HepG2 (cell line): ENCODE data around the gene NLRC5. TPM values are rescaled to one million over a fixed set of nuclear protein-coding genes. Genes with fewer than 3 reads are reported as not detected.

ENCODE experiments used
- ATAC-seq: fragments of 200-7000 bp; cut with Tn5 transposase; 3 replicates; pipeline ENCODE4 v1.9.1; 2020; ENCODE audit warnings: mild to moderate bottlenecking, moderate library complexity
- BruUV-seq: library from RNA; stranded (reverse); fragments of 400-500 nt; replicated peaks from 2 replicates; lab custom pipeline; 2021; lab: Mats Ljungman, UMichigan
- CTCF ChIA-PET: fragments of 300-600 bp; formaldehyde crosslinking; extraction: SDS; loops from one replicate; lab custom pipeline; 2021; ENCODE audit warnings: low total read pairs, inconsistent platforms, low intra/inter-chr PET ratio; lab: Yijun Ruan, JAX
- POLR2A ChIA-PET: fragments of 350-600 bp; sonication (Branson Sonifier 250); formaldehyde crosslinking; loops from one replicate; lab custom pipeline; 2020; ENCODE audit warnings: antibody characterized with exemption, inconsistent platforms; lab: Yijun Ruan, JAX
- DNase-seq: peaks from one replicate; pipeline ENCODE4 v3.0.0-alpha.2; 2015; ENCODE audit warnings: low spot score
- FAIRE-seq: peaks from 3 replicates; lab custom pipeline; 2011; peaks lifted over from hg19 to GRCh38; lab: Jason Lieb, UNC
- H2AFZ ChIP-seq: one replicate; pipeline ENCODE4 v1.6.1; 2011; ENCODE audit warnings: low read length, inconsistent platforms
- H3K27ac ChIP-seq: fragments of 300-600 bp; 3 replicates; pipeline ENCODE4 v1.8.0; 2011; ENCODE audit warnings: mixed run types, mild to moderate bottlenecking, mixed read lengths, low read length, inconsistent platforms; ENCODE audit not compliant: insufficient read depth; ENCODE audit errors: extremely low read length
- H3K27me3 ChIP-seq, 2 experiments: fragments of 200-600 bp in 1 of 2; 2 replicates in 1 of 2; 3 replicates in 1 of 2; pipeline versions ENCODE4 v1.6.0 to v1.8.0; 2011; ENCODE audit warnings: low read length in 2 of 2, mild to moderate bottlenecking in 2 of 2, moderate library complexity in 2 of 2, inconsistent platforms in 1 of 2; ENCODE audit not compliant: insufficient read depth in 2 of 2, control insufficient read depth in 1 of 2
- H3K36me3 ChIP-seq, 2 experiments: fragments of 200-600 bp in 1 of 2; replicated peaks in 1 of 2; 2 replicates in 1 of 2; 3 replicates in 1 of 2; pipeline versions ENCODE4 v1.5.1 to v1.8.0; 2011; ENCODE audit warnings: low read length in 2 of 2, inconsistent platforms in 1 of 2; ENCODE audit not compliant: insufficient read depth in 2 of 2, control insufficient read depth in 1 of 2
- H3K4me1 ChIP-seq: 2 replicates; pipeline ENCODE4 v1.5.1; 2012; ENCODE audit warnings: low read length, inconsistent platforms; ENCODE audit not compliant: insufficient read depth
- H3K4me2 ChIP-seq: 2 replicates; pipeline ENCODE4 v1.6.0; 2011; ENCODE audit warnings: low read depth, low read length, inconsistent platforms
- H3K4me3 ChIP-seq, 3 experiments: fragments of 200-600 bp in 1 of 3; sonication (generic), shearing (Covaris generic) in 1 of 3; replicated peaks in 1 of 3; 2 replicates each; pipeline ENCODE4 v1.5.1; 2011 to 2016; ENCODE audit warnings: low read length in 3 of 3, inconsistent platforms in 2 of 3, low read depth in 2 of 3, mild to moderate bottlenecking in 2 of 3, control low read depth in 1 of 3, mixed read lengths in 1 of 3; ENCODE audit not compliant: insufficient read depth in 1 of 3
- H3K79me2 ChIP-seq: one replicate; pipeline ENCODE4 v1.6.1; 2011; ENCODE audit warnings: low read length, inconsistent platforms; ENCODE audit not compliant: insufficient read depth
- H3K9ac ChIP-seq: 2 replicates; pipeline ENCODE4 v1.6.0; 2011; ENCODE audit warnings: mild to moderate bottlenecking, low read depth, low read length, inconsistent platforms; ENCODE audit not compliant: insufficient read depth
- H3K9me3 ChIP-seq: 2 replicates; pipeline ENCODE4 v1.5.1; 2012; ENCODE audit warnings: mild to moderate bottlenecking, low read length
- H4K20me1 ChIP-seq: 2 replicates; pipeline ENCODE4 v1.6.0; 2011; ENCODE audit warnings: inconsistent platforms, mild to moderate bottlenecking, low read length, moderate library complexity; ENCODE audit not compliant: insufficient read depth
- CREB1 ChIP-seq, 2 experiments: fragments of 450-650 bp in 1 of 2; IDR thresholded peaks; 2 replicates each; pipeline ENCODE4 v1.6.1; 2016 to 2017; ENCODE audit warnings: control low read depth in 1 of 2, mild to moderate bottlenecking in 1 of 2, missing compliant biosample characterization in 1 of 2, missing genetic modification characterization in 1 of 2
- MTERF4 ChIP-seq: sonication (generic); formaldehyde crosslinking; IDR thresholded peaks from 2 replicates; pipeline ENCODE4 v1.8.0; 2023; ENCODE audit warnings: mild to moderate bottlenecking, missing genetic modification reagents
- NFIC ChIP-seq: IDR thresholded peaks from 2 replicates; pipeline ENCODE4 v1.6.1; 2012; ENCODE audit warnings: mild to moderate bottlenecking, low read length, inconsistent platforms
- TAF15 ChIP-seq: fragments of 200-400 bp; formaldehyde crosslinking; IDR thresholded peaks from one replicate; pipeline ENCODE4 v1.6.1; 2018; ENCODE audit warnings: mild to moderate bottlenecking, low read depth, low read length; ENCODE audit not compliant: poor library complexity, severe bottlenecking
- TCF12 ChIP-seq, 2 experiments: fragments of 450-650 bp in 1 of 2; sonication (generic) in 1 of 2; formaldehyde crosslinking in 1 of 2; IDR thresholded peaks; 2 replicates each; pipeline versions ENCODE4 v1.6.1 to v1.8.0; 2017 to 2022; ENCODE audit warnings: antibody characterized with exemption in 1 of 2, mild to moderate bottlenecking in 1 of 2, missing genetic modification reagents in 1 of 2, moderate library complexity in 1 of 2
- ZBTB33 ChIP-seq: sonication (generic); formaldehyde crosslinking; IDR thresholded peaks from 2 replicates; pipeline ENCODE4 v1.4.0; 2020; ENCODE audit warnings: missing genetic modification reagents
- ZNF615 ChIP-seq: sonication (generic); formaldehyde crosslinking; IDR thresholded peaks from 2 replicates; pipeline ENCODE4 v1.5.0; 2020; ENCODE audit warnings: mild to moderate bottlenecking, missing genetic modification reagents, borderline replicate concordance
- ZNF766 ChIP-seq: sonication (generic); formaldehyde crosslinking; IDR thresholded peaks from 2 replicates; pipeline ENCODE4 v1.5.0; 2020; ENCODE audit warnings: missing genetic modification reagents, borderline replicate concordance
- ZNF772 ChIP-seq: sonication (generic); formaldehyde crosslinking; IDR thresholded peaks from 2 replicates; pipeline ENCODE4 v1.5.0; 2020; ENCODE audit warnings: mild to moderate bottlenecking, missing genetic modification reagents
- WGBS: methylation state at CpG from one replicate; pipeline ENCODE4 v1.1.6; 2017; ENCODE audit warnings: low lambda C conversion rate; 5-methylcytosine and 5-hydroxymethylcytosine counted together
- in situ Hi-C: cut with HindIII; loops from 2 replicates; pipeline ENCODE4 v1.10.0; 2017; ENCODE audit warnings: low pct_unique_long_range_greater_than_20kb; ENCODE audit not compliant: extremely low pct_ligation_motif_present
- intact Hi-C: fragments of 100-400 bp; cut with micrococcal nuclease; formaldehyde crosslinking; loops from one replicate; pipeline ENCODE4 v1.10.0; 2022; ENCODE audit not compliant: unreplicated experiment
- polyA plus RNA-seq, 8 experiments: library from polyadenylated mRNA; depleted of rRNA in 3 of 8; stranded (reverse) in 7 of 8; unstranded in 1 of 8; fragments of >200 nt; fragmentation: Illumina TruSeq in 4 of 8; extraction: Trizol in 4 of 8; gene quantifications; 2 replicates each; pipeline versions ENCODE4 v1.2.1 to v1.2.3, GENCODE V29; 2011 to 2016; ENCODE audit warnings: low read depth in 4 of 8, missing spikeins in 1 of 8, mixed read lengths in 1 of 8; ENCODE audit not compliant: insufficient read depth in 1 of 8
- total RNA-seq, 5 experiments: library from RNA; depleted of rRNA; stranded (reverse); fragments of >200 nt; fragmentation: Illumina TruSeq; extraction: Trizol; gene quantifications; 2 replicates each; pipeline ENCODE4 v1.2.3, GENCODE V29; 2016; ENCODE audit warnings: low read depth in 1 of 5

The NLRC5 gene
- total and polyA plus RNA-seq, 2 of the 13 experiments (the other 11 are each of a cell fraction or from before 2014, with no cell fraction given) = 6.3 to 12.7 TPM

- Histone ChIP-seq H3K79me2 (no peaks in the 10 kb centered on the region), H2AFZ (no peak overlapping the region), H3K27ac (no peak overlapping the region), H3K4me3 (no peak overlapping the region), H3K4me2 (no peak overlapping the region), H3K27me3 (no peaks in the 10 kb centered on the region; a peak in 1 of 5 replicates), H3K4me1 (no peaks in the 10 kb centered on the region), H4K20me1 (no peaks in the 10 kb centered on the region), H3K9ac (no peak overlapping the region), H3K36me3 (no peaks in the 10 kb centered on the region), H3K9me3 (no peaks in the 10 kb centered on the region)
- CTCF ChIA-PET = no interaction called here
- no peak for TF ChIP-seq ZNF615 (CRISPR knock-in tag)
- no peak for TF ChIP-seq TAF15
- no peak for TF ChIP-seq NFIC
- TF ChIP-seq CREB1 (IDR thresholded peaks at IDR 0.05) = peak; percentile 63
- no peak for TF ChIP-seq CREB1 (CRISPR knock-in tag; IDR thresholded peaks at IDR 0.05)
- no TSS peak for BruUV-seq
- POLR2A ChIA-PET = interaction anchor here (1.6 kb wide), 1 partner anchor 25 kb away, joined by 4 read pairs; no protein-coding TSS in a partner anchor
- no peak for FAIRE-seq
- DNase-seq = no peak
- ATAC-seq = no peak
- intact Hi-C loops = no loop called here
- WGBS = 61% methylated on average over 4 of the region's 4 CpGs
- in situ Hi-C loops = no loop called here
Observed at GRCh38 chr16:57126411-57126810, 137.1 kb downstream of the NLRC5 start.

- BruUV-seq = no TSS peak
- Histone ChIP-seq H3K27ac (no peak overlapping the region), H3K9ac (no peak overlapping the region), H3K27me3 (no peaks in the 10 kb centered on the region; a peak in 1 of 5 replicates), H3K4me2 (no peak overlapping the region), H3K4me3 (no peak overlapping the region), H3K36me3 (no peaks in the 10 kb centered on the region), H3K9me3 (no peaks in the 10 kb centered on the region), H2AFZ (no peak overlapping the region), H3K4me1 (peaks cover 6% of the 10 kb centered on the region), H4K20me1 (no peaks in the 10 kb centered on the region), H3K79me2 (no peaks in the 10 kb centered on the region)
- no peak for DNase-seq
- POLR2A ChIA-PET = interaction anchor here (1.6 kb wide), 1 partner anchor 24 kb away, joined by 4 read pairs; no protein-coding TSS in a partner anchor
- no peak for FAIRE-seq
- CTCF ChIA-PET = no interaction called here
- in situ Hi-C loops (no loop called here), intact Hi-C loops (no loop called here)
- no peak for ATAC-seq
- WGBS = 67% methylated on average over 5 of the region's 5 CpGs
- TF ChIP-seq ZNF772 (CRISPR knock-in tag) (no peak), TCF12 (IDR thresholded peaks at IDR 0.05) (no peak), TCF12 (CRISPR knock-in tag; IDR thresholded peaks at IDR 0.05) (no peak), ZNF766 (CRISPR knock-in tag) (no peak), MTERF4 (no peak), ZBTB33 (CRISPR knock-in tag) (no peak)
Observed at GRCh38 chr16:57127037-57127763, 137.8 kb downstream of the NLRC5 start.
